Heart right ventricle (tissue), 16 donors: ENCODE results near the gene SLC26A8. TPM values are rescaled to one million over a fixed set of nuclear protein-coding genes. Genes with fewer than 3 reads are reported as not detected.

ENCODE experiments used
- ATAC-seq, 8 donors: fragments of 200-7000 bp; cut with Tn5 transposase; one replicate each; pipeline ENCODE4 v1.9.1; 2020; ENCODE audit warnings: mild to moderate bottlenecking in 8 of 8, moderate library complexity in 8 of 8, moderate number of reproducible peaks in 1 of 8
- DNase-seq, 2 donors: peaks; one replicate each; pipeline ENCODE4 v3.0.0-alpha.2; 2020
- H3K27ac ChIP-seq, 10 donors: fragments of 200-600 bp; sonication (generic) in 2 of 10; one replicate each; pipeline versions ENCODE4 v1.5.0 to v1.8.0; 2020 to 2022; ENCODE audit warnings: mild to moderate bottlenecking in 3 of 10
- H3K27me3 ChIP-seq, 7 donors: fragments of 200-600 bp; one replicate each; pipeline ENCODE4 v1.8.0; 2021 to 2022; ENCODE audit warnings: mild to moderate bottlenecking in 2 of 7
- H3K36me3 ChIP-seq, 9 donors: fragments of 200-600 bp; sonication (generic) in 1 of 9; one replicate each; pipeline versions ENCODE4 v1.5.0 to v1.8.0; 2020 to 2022; ENCODE audit warnings: mild to moderate bottlenecking in 2 of 9
- H3K4me1 ChIP-seq, 9 donors: fragments of 200-600 bp; sonication (generic) in 1 of 9; one replicate each; pipeline versions ENCODE4 v1.5.0 to v1.8.0; 2020 to 2022; ENCODE audit warnings: mild to moderate bottlenecking in 4 of 9
- H3K4me3 ChIP-seq, 10 donors: fragments of 200-600 bp; sonication (generic) in 2 of 10; one replicate each; pipeline versions ENCODE4 v1.5.0 to v1.8.0; 2020 to 2022; ENCODE audit warnings: mild to moderate bottlenecking in 7 of 10, moderate library complexity in 2 of 10
- H3K9me3 ChIP-seq, 11 donors: fragments of 200-600 bp in 10 of 11; sonication (generic) in 2 of 11; one replicate each; pipeline versions ENCODE4 v1.5.0 to v1.8.0; 2013 to 2022; ENCODE audit warnings: mild to moderate bottlenecking in 2 of 11, control low read depth in 1 of 11, moderate library complexity in 1 of 11
- WGBS, 2 donors: extraction: QIAGEN DNeasy Blood & Tissue Kit; methylation state at CpG; one replicate each; pipeline ENCODE4 v1.1.7; 2013; ENCODE audit warnings: inconsistent platforms in 1 of 2; 5-methylcytosine and 5-hydroxymethylcytosine counted together
- intact Hi-C, 10 donors: fragments of 100-400 bp; cut with DNase I; formaldehyde crosslinking; loops; one replicate each; pipeline versions ENCODE4 v1.11.1 to v1.14.2; 2022
- polyA plus RNA-seq, 2 donors: library from polyadenylated mRNA; stranded (reverse); fragments of 200-250 nt; gene quantifications; one replicate each; pipeline ENCODE4 v1.2.3, GENCODE V29; 2013
- total RNA-seq, 10 donors: library from RNA; stranded (reverse); fragmentation: NEBNext Ultra II Directional in 3 of 10; extraction: Animal tissue kit (Norgen Biotek cat#: 25700) in 3 of 10; gene quantifications; one replicate each; pipeline versions ENCODE4 v1.2.1 to v1.2.4, GENCODE V29; 2021 to 2023
- TF ChIP-seq, protein P1 (sequence below), 9 donors: fragments of 200-600 bp; sonication (generic) in 2 of 9; IDR thresholded peaks; one replicate each; pipeline versions ENCODE4 v1.5.0 to v1.8.0; 2021 to 2022; ENCODE audit warnings: antibody characterized with exemption in 9 of 9, mild to moderate bottlenecking in 5 of 9, moderate library complexity in 1 of 9
- donor health status: Arrhythmogenic right ventricular cardiomyopathy.
- donor health status: ischemic (EF 13 %, LVEDD 7.1; RV severe dilation, severe dysfunction).
- donor health status: healthy with polysubstance abuse.
- donor health status: DM: no; HTN: yes; CAD: no.
- donor health status: DM: no; HTN: no; CAD: no.
- donor health status: ischemic (EF 25% LVEDD 6.9; RV normal size, moderate dysfunction).
- donor health status: ischemic (EF 25% LVEDD 5.7; RV mildly dilated, moderate dysfunction).
- donor health status: healthy.
- donor health status: DM: yes; HTN: yes; CAD: no.
- donor health status: Ischemic cardiomyopathy.
- donor health status: ischemic (EF 35%, LVEDD 5.7; RV mildly dilated, moderate dysfunction).
- donor health status: nonischemic (EF 11% LVEDD 7.7; RV severe dilation, severe dysfunction).
- donor health status: DM: yes; HTN: yes; CAD: no.
- donor health status: PGD.
- donor health status: ischemic (EF 29% LVEDD 5.4; RV normal size, mild dysfunction).
- donor health status: nonischemic (EF 23%, LVEDD 6.1; RV moderate dilation, normal function).

Gene SLC26A8
- total and polyA plus RNA-seq, 12 donors = 0.03 to 0.11 (median 0.10) TPM; not detected in 6

DNA sequence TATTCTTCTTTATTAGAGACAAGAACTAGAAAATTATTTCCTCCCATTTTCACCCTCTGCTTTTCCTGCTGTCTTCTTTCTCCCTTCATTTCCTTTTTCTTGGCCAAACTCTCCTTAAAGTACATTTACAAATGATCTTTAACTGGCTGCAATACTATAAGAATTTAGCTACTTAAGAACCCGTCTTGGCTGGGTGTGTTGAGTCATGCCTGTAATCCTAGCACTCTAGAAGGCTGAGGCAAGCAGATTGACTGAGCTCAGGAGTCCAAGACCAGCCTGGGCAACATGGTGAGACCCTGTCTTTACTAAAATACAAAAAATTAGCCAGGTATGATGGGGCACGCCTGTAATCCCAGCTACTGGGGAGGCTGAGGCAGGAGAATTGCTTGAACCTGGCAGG lies 64.3 kb downstream of the SLC26A8 start:
- Histone ChIP-seq H3K36me3 (no peaks in the 10 kb centered on the region), H3K9me3 (no peaks in the 10 kb centered on the region), H3K4me1 (no peaks in the 10 kb centered on the region), H3K27me3 (peaks cover 0 to 31% (median 15%) of the 10 kb centered on the region in 7 donors), H3K4me3 (no peak overlapping the region), H3K27ac (no peak overlapping the region)
- ATAC-seq = no peak
- 74 to 79% methylated on average over 2 of the region's 2 CpGs for WGBS, 2 donors
- intact Hi-C loops = no loop called here
- DNase-seq = no peak
- TF ChIP-seq, protein P1, sequence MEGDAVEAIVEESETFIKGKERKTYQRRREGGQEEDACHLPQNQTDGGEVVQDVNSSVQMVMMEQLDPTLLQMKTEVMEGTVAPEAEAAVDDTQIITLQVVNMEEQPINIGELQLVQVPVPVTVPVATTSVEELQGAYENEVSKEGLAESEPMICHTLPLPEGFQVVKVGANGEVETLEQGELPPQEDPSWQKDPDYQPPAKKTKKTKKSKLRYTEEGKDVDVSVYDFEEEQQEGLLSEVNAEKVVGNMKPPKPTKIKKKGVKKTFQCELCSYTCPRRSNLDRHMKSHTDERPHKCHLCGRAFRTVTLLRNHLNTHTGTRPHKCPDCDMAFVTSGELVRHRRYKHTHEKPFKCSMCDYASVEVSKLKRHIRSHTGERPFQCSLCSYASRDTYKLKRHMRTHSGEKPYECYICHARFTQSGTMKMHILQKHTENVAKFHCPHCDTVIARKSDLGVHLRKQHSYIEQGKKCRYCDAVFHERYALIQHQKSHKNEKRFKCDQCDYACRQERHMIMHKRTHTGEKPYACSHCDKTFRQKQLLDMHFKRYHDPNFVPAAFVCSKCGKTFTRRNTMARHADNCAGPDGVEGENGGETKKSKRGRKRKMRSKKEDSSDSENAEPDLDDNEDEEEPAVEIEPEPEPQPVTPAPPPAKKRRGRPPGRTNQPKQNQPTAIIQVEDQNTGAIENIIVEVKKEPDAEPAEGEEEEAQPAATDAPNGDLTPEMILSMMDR (IDR thresholded peaks at IDR 0.05) = no peak

GRCh38 chr6:35955970-35956369 lies 68.5 kb downstream of the SLC26A8 start:
- 81 to 92% methylated on average over 4 of the region's 4 CpGs for WGBS, 2 donors
- Histone ChIP-seq H3K36me3 (no peaks in the 10 kb centered on the region), H3K4me3 (no peak overlapping the region), H3K9me3 (no peaks in the 10 kb centered on the region), H3K4me1 (peaks cover 0 to 10% (median 0%) of the 10 kb centered on the region in 9 donors), H3K27me3 (peaks cover 0 to 24% (median 6%) of the 10 kb centered on the region in 7 donors), H3K27ac (no peak overlapping the region)
- TF ChIP-seq, protein P1 (IDR thresholded peaks at IDR 0.05) = peak in 3 of 9 donors; percentile 5 to 32 (median 16)
- intact Hi-C loops = no loop called here
- ATAC-seq (no peak), DNase-seq (no peak)

DNA sequence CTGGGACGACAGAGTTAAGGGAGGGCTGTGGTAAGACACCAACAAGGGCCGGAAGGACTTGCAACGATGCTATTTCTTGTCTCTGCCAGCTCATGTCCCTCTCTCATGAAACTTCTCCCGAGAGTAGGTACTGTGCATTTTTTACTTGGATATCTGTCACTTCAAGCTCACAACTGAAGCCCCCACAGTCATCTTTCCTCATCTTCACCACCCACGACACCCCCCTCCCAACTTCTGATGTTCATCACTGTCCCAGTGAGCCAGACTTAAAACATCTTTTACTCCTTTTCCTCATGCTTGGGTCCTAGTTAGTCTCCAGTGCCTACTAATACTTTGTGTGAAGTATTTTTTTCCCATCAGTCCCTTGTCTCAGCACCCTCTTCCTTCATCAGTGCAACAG lies 68.9 kb downstream of the SLC26A8 start:
- Histone ChIP-seq H3K36me3 (no peaks in the 10 kb centered on the region), H3K27me3 (peaks cover 0 to 20% (median 2%) of the 10 kb centered on the region in 7 donors), H3K9me3 (no peaks in the 10 kb centered on the region), H3K4me3 (no peak overlapping the region), H3K27ac (no peak overlapping the region), H3K4me1 (peaks cover 0 to 10% (median 0%) of the 10 kb centered on the region in 9 donors)
- DNase-seq = no peak
- intact Hi-C loops = no loop called here
- TF ChIP-seq, protein P1 (IDR thresholded peaks at IDR 0.05) = no peak
- WGBS, 2 donors = 80 to 82% methylated on average over 5 of the region's 5 CpGs
- ATAC-seq = no peak

DNA sequence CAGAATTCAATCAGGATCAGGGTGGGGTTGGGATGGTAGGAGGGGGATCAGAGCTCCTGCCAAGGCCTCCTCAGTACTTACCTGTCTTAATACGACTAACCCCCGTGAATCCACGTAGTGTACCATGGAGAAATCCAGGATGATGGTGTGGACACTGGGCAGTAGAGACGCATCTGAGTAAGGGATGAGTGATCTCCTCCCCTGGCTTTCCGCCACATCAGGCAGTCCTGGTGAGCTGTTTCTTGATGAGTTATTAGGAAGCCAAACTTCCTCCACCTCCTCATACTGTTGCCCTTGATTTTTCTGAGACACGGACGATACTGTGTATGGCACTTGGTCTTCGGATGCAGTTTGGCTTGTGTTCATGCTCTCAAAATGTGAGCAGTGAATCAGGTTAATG lies 69.4 kb downstream of the SLC26A8 start:
- 94 to 95% methylated on average over 8 of the region's 8 CpGs for WGBS, 2 donors
- H3K27me3 ChIP-seq = peaks cover 0 to 16% (median 0%) of the 10 kb centered on the region in 7 donors
- no peak overlapping the region for H3K4me3 ChIP-seq
- no peaks in the 10 kb centered on the region for H3K9me3 ChIP-seq
- ATAC-seq (no peak), DNase-seq (no peak)
- peaks cover 0 to 10% (median 0%) of the 10 kb centered on the region in 9 donors for H3K4me1 ChIP-seq
- no peaks in the 10 kb centered on the region for H3K36me3 ChIP-seq
- intact Hi-C loops = no loop called here
- TF ChIP-seq, protein P1 (IDR thresholded peaks at IDR 0.05) = no peak
- no peak overlapping the region for H3K27ac ChIP-seq
